DMS153 (cell line): ENCODE results near the gene RPS6KB2.

ENCODE experiments used
- DNase-seq: peaks from one replicate; lab custom pipeline; 2025; lab: John Stamatoyannopoulos, UW

Gene RPS6KB2

GRCh38 chr11:67429722-67430121 lies 1.4 kb downstream of the RPS6KB2 start:
- DNase-seq, result no peak

GRCh38 chr11:67431346-67432249 lies 3.3 kb downstream of the RPS6KB2 start:
- no peak for DNase-seq

GRCh38 chr11:67432655-67433349 lies 4.5 kb downstream of the RPS6KB2 start:
- no peak for DNase-seq

GRCh38 chr11:67433536-67434394 lies 5.5 kb downstream of the RPS6KB2 start:
- no peak for DNase-seq

GRCh38 chr11:67434395-67434881 lies 6.1 kb downstream of the RPS6KB2 start:
- DNase-seq, result no peak

GRCh38 chr11:67435031-67435726 lies 6.9 kb downstream of the RPS6KB2 start:
- no peak for DNase-seq

GRCh38 chr11:67435727-67436458 lies 7.6 kb downstream of the RPS6KB2 start:
- no peak for DNase-seq

- no peak for DNase-seq
Measured at GRCh38 chr11:67436459-67437081, 8.3 kb downstream of the RPS6KB2 start.

- DNase-seq, result no peak
Measured at GRCh38 chr11:67437082-67437808, 9.0 kb downstream of the RPS6KB2 start, which contains the start of gene PTPRCAP. PTPRCAP (minus strand) TSS chr11:67437682; CDS start chr11:67437619, 63 bp downstream.

- no peak for DNase-seq
Measured at GRCh38 chr11:67437809-67438157, 9.5 kb downstream of the RPS6KB2 start.

- no peak for DNase-seq
Measured at GRCh38 chr11:67438158-67438902, 10.0 kb downstream of the RPS6KB2 start.

GRCh38 chr11:67439321-67440228 lies 11.3 kb downstream of the RPS6KB2 start:
- no peak for DNase-seq

GRCh38 chr11:67440229-67441097 lies 12.2 kb downstream of the RPS6KB2 start:
- DNase-seq, result no peak

GRCh38 chr11:67441098-67441563 lies 12.8 kb downstream of the RPS6KB2 start:
- no peak for DNase-seq

GRCh38 chr11:67441731-67442351 lies 13.5 kb downstream of the RPS6KB2 start:
- no peak for DNase-seq
